Effector CD8-positive, alpha-beta T cell (primary cell): ENCODE results near the gene OR6P1.

Experiments
- DNase-seq: peaks from one replicate; lab custom pipeline; 2025; lab: John Stamatoyannopoulos, UW

OR6P1 gene

DNA sequence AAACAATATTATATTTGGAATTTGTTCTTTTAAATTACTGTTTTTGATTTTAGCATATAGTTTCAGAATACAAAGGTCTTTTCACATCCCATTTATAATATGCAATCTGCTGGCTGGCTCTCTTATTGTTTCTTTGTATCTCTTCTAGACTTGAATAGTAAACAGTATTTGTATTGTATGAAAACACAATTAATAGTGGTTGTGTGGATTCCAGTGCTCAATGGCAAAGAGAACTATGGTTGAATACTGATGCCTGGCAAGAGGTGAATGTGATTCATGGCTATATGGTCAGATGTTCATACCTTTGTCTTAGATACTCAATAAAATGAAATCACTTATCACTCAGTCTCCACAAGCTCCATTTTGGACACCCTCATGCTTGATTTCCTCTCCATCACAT lies 53.4 kb downstream of the OR6P1 start:
- DNase-seq = no peak
